Measurements from ENCODE around the gene DPH6.
"Not testable (repeated sequence)": the region's sequence is repeated elsewhere in the genome, so short reads cannot be mapped to it uniquely, and the experiment has no call there.

The DPH6 gene

GRCh38 chr15:35329521-35329961, 216.4 kb downstream of the DPH6 start:
- no peak for DNase-seq (ENCODE audit: low read depth in 2 of 2)

- not testable (repeated sequence) for DNase-seq (ENCODE audit: low read depth in 2 of 2)
Observed at GRCh38 chr15:35328836-35329235, 217.1 kb downstream of the DPH6 start.

- DNase-seq (ENCODE audit: low read depth in 2 of 2) = no peak
Observed at GRCh38 chr15:35327789-35328188, 218.2 kb downstream of the DPH6 start.

GRCh38 chr15:35325374-35325941, 220.5 kb downstream of the DPH6 start:
- no peak for DNase-seq (ENCODE audit: low read depth in 2 of 2)

- DNase-seq (ENCODE audit: low read depth in 2 of 2) = no peak
Observed at GRCh38 chr15:35323141-35323540, 222.8 kb downstream of the DPH6 start.

- no peak for DNase-seq (ENCODE audit: low read depth in 2 of 2)
Observed at GRCh38 chr15:35321926-35322325, 224.0 kb downstream of the DPH6 start.

- DNase-seq (ENCODE audit: low read depth in 2 of 2) = no peak
Observed at GRCh38 chr15:35320911-35321310, 225.1 kb downstream of the DPH6 start.

Measured in stimulated activated CD4-positive, alpha-beta T cell treated with anti-CD3 and anti-CD28 coated beads, Interleukin-1b, Interleukin-23, amount 100 ng/mL, for 1 hour (primary cell).